GM12872 (cell line): Measurements from ENCODE around the gene STEAP1.

Experiments
- TF ChIP-seq, protein P1 (sequence below): IDR thresholded peaks from 3 replicates; pipeline ENCODE4 v1.5.1; 2011; ENCODE audit warnings: low read depth, mild to moderate bottlenecking, low read length, moderate library complexity; ENCODE audit not compliant: insufficient read depth

The STEAP1 gene

GRCh38 chr7:90188281-90188680, 34.0 kb downstream of the STEAP1 start:
- TF ChIP-seq, protein P1, sequence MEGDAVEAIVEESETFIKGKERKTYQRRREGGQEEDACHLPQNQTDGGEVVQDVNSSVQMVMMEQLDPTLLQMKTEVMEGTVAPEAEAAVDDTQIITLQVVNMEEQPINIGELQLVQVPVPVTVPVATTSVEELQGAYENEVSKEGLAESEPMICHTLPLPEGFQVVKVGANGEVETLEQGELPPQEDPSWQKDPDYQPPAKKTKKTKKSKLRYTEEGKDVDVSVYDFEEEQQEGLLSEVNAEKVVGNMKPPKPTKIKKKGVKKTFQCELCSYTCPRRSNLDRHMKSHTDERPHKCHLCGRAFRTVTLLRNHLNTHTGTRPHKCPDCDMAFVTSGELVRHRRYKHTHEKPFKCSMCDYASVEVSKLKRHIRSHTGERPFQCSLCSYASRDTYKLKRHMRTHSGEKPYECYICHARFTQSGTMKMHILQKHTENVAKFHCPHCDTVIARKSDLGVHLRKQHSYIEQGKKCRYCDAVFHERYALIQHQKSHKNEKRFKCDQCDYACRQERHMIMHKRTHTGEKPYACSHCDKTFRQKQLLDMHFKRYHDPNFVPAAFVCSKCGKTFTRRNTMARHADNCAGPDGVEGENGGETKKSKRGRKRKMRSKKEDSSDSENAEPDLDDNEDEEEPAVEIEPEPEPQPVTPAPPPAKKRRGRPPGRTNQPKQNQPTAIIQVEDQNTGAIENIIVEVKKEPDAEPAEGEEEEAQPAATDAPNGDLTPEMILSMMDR: no peak

DNA sequence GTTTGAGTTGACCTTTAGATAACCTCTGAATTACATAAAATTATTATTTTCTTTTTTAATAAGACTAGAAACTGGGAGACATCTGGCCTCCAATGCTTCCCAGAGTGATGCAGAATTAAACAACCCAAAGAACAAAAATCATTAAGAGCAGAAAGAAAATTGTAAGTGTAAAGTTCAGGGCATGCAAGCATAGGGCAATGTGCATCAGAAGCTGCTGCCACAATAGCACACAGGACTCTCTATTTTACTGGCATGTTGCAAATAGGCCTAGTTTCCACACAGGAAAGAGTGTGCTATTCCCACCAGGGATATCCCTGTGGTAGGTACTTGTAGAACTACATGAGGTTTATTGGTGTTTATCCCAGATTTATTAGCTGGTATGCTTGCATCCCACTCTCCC, 36.7 kb downstream of the STEAP1 start:
- TF ChIP-seq, protein P1: no peak

DNA sequence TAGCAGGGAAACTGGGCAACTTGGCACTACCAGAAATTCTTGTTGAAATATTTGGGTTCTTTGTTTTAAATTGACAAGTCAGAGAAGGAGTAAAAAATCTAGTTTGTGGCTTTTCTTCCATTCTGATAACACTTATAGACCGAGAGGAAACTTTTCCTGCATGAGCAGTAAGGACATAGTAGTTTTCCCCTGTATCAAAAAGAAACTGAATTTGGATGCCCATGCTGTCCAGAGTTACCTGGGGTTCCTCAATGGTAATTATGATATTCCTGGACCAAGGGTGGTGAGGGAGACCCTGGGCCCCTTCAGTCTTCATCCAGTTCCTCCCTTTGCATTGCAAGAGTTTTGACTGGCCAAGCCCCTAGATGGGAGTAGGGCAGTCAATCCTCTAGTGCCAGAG, 37.4 kb downstream of the STEAP1 start:
- TF ChIP-seq, protein P1: no peak

DNA sequence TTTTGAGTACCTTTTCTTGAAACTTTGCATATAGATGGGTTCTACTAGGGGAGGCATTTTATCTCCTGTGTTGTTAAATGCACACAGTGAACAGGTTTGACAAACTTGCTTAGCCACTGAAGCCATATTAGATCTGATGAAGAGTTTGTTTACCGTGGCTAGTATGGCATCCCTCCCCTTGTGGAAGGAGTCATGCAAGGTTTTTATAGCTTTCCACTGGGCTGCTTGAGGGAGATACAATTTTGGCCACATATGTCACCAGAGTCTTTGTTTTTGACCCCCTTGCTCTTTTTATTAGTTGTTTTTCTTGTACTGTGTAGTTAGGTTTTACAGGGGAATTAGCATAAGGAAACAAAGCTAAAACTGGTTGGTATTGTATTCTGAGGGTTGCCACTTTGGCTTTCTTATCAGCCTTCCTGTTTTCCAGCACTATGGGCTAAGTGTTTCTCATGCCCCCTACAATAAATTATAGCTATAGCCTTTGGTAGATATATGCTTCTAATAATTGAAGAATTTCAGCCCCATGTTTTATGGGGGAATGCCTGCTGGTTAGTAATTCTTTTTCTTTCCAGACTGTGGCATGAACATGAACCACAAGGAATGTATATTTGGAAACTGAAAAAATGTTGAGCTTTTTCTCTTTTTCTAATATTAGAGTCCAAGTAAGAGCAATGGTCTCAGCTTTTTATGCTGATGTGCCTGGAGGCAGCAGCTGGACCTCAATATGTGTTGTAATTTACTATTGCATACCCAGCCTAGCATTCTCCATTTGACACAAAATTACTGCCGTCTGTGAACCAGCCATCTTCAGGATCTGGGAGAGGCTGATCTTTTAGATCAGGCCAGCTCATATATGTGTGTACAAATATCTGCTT, 38.8 kb downstream of the STEAP1 start:
- TF ChIP-seq, protein P1: no peak

DNA sequence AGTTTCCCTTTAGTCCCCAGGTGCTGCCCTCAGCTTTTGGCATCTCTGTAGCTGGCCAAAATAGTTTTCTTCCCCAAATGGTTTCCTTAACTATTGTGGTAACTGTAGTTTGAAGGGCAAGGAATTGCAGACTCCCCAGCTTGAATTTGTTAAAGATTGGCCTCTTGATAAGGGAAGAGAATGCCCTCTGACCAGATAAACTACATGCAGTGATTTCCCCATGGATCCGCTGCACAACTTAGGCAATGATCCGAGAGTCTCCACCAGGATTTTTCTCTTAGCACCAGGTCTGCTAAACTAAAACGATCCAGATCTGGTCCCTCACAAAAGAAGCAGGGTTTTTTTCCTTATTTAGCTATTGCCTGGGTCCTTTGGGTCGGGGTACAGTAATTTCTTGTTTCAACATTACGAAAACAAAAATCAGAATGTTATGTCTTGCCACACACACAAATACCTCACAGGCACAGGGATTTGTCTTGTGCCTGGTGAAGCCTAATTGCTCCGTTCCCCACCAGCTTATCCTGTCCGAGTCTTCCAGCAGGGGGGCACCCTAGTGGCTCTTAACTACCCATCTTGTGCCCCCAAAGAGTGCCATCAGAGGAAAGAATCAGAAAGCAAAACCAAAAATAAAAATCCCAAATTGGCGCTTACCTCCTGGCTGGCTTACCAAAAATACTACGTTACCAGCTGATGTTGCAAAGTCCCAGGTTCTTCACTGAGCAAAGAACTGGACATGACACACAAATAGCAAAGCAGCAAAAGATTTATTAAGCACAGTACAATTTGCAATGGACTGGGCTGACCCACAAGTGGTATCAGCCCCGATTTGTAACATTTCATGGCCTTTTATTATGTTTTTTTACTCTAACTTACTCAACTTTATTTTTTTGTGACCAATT, 40.9 kb downstream of the STEAP1 start:
- TF ChIP-seq, protein P1: no peak; the same call in 2 of the 3 replicates

DNA sequence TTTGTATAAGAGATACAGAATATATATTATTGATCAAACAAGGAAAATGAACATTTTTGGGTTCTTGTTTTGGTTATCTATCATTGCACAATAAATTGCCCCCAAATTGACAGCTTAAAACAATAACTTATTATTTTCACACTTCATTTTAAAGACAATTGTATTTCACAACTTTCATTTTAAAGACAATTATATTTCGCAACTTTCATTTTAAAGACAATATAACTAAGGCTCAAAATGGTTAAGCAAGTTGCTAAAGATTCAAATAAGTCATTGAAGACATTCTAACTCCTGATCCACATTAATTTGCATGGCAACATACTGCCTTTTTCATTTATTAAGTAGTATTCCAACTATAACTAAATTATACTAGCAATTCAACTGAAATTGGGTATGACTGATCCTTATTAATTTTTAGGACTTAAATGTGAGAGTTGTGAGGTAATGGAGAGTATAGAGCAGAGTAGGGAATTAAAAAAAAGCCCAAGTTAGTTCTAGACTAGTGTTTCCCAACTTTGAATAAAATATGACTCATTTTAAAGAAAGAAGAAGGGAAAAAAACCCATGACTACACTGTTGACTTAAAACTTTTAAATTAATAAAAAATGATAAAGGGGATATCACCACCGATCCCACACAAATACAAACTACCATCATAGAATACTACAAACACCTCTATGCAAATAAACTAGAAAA, 47.4 kb downstream of the STEAP1 start:
- TF ChIP-seq, protein P1: no peak

- TF ChIP-seq, protein P1: no peak
Measured at GRCh38 chr7:90207956-90208355, 53.7 kb downstream of the STEAP1 start.
